Measurements from ENCODE around the gene NTN4. TPM values are rescaled to one million over a fixed set of nuclear protein-coding genes. Genes with fewer than 3 reads are reported as not detected.
"Not testable (repeated sequence)": the region's sequence is repeated elsewhere in the genome, so short reads cannot be mapped to it uniquely, and the experiment has no call there.

NTN4 gene
- total RNA-seq, 4 donors from 2014 or later, result 33.5 to 103 (median 51.5) TPM

DNA sequence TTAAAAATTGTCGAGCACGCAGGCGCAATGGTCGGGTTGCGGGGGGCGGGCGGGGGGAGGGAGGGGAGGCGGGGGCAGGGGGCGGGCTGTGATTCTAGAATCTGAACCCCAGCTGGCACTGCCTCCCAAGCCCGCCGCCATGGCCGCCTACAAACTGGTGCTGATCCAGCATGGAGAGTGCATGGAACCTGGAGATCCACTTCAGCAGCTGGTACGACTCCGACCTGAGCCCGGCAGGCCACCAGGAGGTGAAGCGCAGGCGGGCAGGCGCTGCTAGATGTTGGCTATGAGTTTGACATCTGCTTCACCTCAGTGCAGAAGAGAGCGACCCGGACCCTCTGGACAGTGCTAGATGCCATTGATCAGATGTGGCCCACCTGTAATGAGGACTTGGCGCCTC lies 118.4 kb downstream of the NTN4 start:
- TF ChIP-seq POLR2A (IDR thresholded peaks at IDR 0.05) (no peak), EP300 (IDR thresholded peaks at IDR 0.05) (no peak), POLR2AphosphoS5 (IDR thresholded peaks at IDR 0.05) (no peak)
- TF ChIP-seq, protein P1, sequence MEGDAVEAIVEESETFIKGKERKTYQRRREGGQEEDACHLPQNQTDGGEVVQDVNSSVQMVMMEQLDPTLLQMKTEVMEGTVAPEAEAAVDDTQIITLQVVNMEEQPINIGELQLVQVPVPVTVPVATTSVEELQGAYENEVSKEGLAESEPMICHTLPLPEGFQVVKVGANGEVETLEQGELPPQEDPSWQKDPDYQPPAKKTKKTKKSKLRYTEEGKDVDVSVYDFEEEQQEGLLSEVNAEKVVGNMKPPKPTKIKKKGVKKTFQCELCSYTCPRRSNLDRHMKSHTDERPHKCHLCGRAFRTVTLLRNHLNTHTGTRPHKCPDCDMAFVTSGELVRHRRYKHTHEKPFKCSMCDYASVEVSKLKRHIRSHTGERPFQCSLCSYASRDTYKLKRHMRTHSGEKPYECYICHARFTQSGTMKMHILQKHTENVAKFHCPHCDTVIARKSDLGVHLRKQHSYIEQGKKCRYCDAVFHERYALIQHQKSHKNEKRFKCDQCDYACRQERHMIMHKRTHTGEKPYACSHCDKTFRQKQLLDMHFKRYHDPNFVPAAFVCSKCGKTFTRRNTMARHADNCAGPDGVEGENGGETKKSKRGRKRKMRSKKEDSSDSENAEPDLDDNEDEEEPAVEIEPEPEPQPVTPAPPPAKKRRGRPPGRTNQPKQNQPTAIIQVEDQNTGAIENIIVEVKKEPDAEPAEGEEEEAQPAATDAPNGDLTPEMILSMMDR (IDR thresholded peaks at IDR 0.05), result no peak
- H3K27ac ChIP-seq, result no peak overlapping the region
- no peaks in the 10 kb centered on the region for H3K27me3 ChIP-seq
- peaks cover 0 to 21% (median 0%) of the 10 kb centered on the region in 3 donors for H3K4me1 ChIP-seq
- no peak overlapping the region for H3K4me3 ChIP-seq
- H3K9me3 ChIP-seq, result no peaks in the 10 kb centered on the region
- WGBS, 2 donors (ENCODE audit: low coverage in 1 of 2), result 80 to 100% methylated on average over 1 to 2 of the region's 21 CpGs
- peaks cover 0 to 35% of the 10 kb centered on the region in 2 donors for H3K36me3 ChIP-seq
- no peak for ATAC-seq

DNA sequence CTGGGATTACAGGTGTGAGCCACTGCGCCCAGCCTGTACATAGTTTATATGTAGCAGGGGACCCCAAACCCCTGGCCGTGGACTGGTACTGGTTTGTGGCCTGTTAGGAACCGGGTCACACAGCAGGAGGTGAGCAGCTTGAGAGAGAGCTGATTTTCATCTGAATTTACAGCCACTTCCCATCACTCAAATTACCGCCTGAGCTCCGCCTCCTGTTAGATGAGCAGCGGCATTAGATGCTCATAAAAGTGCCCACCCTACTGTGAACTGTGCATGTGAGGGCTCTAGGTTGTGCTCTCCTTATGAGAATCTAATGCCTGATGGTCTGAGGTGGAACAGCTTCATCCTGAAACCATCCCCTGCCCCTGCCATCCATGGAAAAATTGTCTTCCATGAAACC lies 119.3 kb downstream of the NTN4 start:
- no peak for ATAC-seq
- H3K27me3 ChIP-seq, result no peaks in the 10 kb centered on the region
- H3K4me3 ChIP-seq, result no peak overlapping the region
- no peak for TF ChIP-seq POLR2AphosphoS5 (IDR thresholded peaks at IDR 0.05)
- TF ChIP-seq, protein P1 (IDR thresholded peaks at IDR 0.05), result no peak
- no peak for TF ChIP-seq EP300 (IDR thresholded peaks at IDR 0.05)
- no peak for TF ChIP-seq POLR2A (IDR thresholded peaks at IDR 0.05)
- H3K4me1 ChIP-seq, result peaks cover 0 to 21% (median 0%) of the 10 kb centered on the region in 3 donors
- H3K27ac ChIP-seq, result no peak overlapping the region
- WGBS, 2 donors (ENCODE audit: low coverage in 1 of 2), result 90 to 100% methylated on average over 1 to 4 of the region's 6 CpGs
- H3K9me3 ChIP-seq, result no peaks in the 10 kb centered on the region
- peaks cover 0 to 35% of the 10 kb centered on the region in 2 donors for H3K36me3 ChIP-seq

DNA sequence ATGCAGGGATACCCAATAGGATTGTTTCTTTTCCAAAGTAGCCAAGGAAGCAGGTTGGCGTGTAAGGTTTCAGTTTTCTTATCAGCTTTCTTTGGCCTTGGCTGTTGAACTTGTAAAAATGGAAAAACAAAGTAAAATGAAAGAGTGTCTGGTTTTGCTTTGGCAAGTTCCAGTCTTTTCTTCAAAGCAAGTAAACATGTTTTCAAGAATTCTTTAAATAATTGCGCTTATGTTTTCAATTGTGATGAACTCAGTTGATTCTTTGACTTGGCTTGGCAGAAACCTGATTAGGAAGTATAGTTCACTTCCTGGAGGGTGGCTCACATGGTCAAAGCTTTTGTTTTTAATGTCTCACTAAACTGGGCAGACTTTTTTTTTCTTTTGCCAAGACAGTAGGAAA lies 127.0 kb downstream of the NTN4 start:
- Histone ChIP-seq H3K36me3 (peaks cover 0 to 16% of the 10 kb centered on the region in 2 donors), H3K4me3 (no peak overlapping the region), H3K27ac (no peak overlapping the region), H3K4me1 (no peaks in the 10 kb centered on the region), H3K27me3 (no peaks in the 10 kb centered on the region), H3K9me3 (no peaks in the 10 kb centered on the region)
- TF ChIP-seq EP300 (IDR thresholded peaks at IDR 0.05), result no peak
- TF ChIP-seq POLR2A (IDR thresholded peaks at IDR 0.05), result no peak
- TF ChIP-seq, protein P1 (IDR thresholded peaks at IDR 0.05), result no peak
- no peak for TF ChIP-seq POLR2AphosphoS5 (IDR thresholded peaks at IDR 0.05)
- no peak for ATAC-seq
- WGBS, 2 donors (ENCODE audit: low coverage in 1 of 2), result 83% methylated on average over 2 of the region's 2 CpGs

DNA sequence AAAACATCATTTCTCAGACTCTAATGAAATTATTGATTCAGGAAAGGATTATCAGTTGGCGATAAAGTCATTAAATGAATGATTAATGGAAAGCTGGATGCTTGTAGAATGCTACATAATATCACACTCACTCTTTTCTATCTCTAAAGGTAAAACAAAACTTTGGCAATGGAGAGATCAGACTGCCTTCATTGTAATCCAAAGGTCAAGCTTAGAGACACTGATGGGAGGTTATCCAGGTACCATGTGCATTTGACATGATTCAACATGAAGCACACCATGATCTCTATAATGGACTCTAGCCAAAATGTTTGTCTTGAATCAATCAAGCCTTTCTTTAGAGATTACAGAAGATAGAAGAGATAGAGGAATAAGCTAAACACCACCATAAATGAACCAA lies 129.2 kb downstream of the NTN4 start:
- Histone ChIP-seq H3K4me1 (no peaks in the 10 kb centered on the region), H3K27ac (no peak overlapping the region), H3K27me3 (no peaks in the 10 kb centered on the region), H3K9me3 (no peaks in the 10 kb centered on the region), H3K4me3 (no peak overlapping the region), H3K36me3 (peaks cover 0 to 14% of the 10 kb centered on the region in 2 donors)
- WGBS, 2 donors (ENCODE audit: low coverage in 1 of 2), result 90 to 92% methylated on average over 1 of the region's 1 CpG
- TF ChIP-seq POLR2A (IDR thresholded peaks at IDR 0.05) (no peak), POLR2AphosphoS5 (IDR thresholded peaks at IDR 0.05) (no peak), EP300 (IDR thresholded peaks at IDR 0.05) (no peak)
- TF ChIP-seq, protein P1 (IDR thresholded peaks at IDR 0.05), result no peak
- no peak for ATAC-seq

DNA sequence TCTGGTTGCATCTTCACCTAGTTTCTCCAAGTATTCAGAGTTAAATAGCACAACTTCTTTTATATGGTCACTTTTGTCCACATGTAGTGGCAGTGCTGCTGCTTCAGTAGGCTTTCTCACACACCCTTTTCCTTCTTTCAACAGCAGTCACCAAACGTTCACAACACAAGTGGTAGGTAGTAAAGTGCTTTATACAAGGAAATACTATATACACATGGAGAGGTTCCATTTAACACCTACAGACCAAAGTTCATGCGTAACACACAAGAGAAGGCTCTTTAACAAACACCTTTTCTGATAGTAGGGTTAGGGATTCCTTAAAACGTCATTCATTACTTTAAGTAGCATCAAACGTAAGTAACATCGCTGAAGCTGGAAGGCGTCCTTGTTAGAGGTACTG lies 132.2 kb downstream of the NTN4 start:
- Histone ChIP-seq H3K27ac (no peak overlapping the region), H3K4me3 (no peak overlapping the region), H3K4me1 (peaks cover 0 to 9% (median 0%) of the 10 kb centered on the region in 3 donors), H3K27me3 (no peaks in the 10 kb centered on the region), H3K9me3 (no peaks in the 10 kb centered on the region), H3K36me3 (peaks cover 0 to 4% of the 10 kb centered on the region in 2 donors)
- no peak for ATAC-seq
- 50 to 80% methylated on average over 6 of the region's 6 CpGs for WGBS, 2 donors (ENCODE audit: low coverage in 1 of 2)
- TF ChIP-seq EP300 (IDR thresholded peaks at IDR 0.05) (no peak), POLR2A (IDR thresholded peaks at IDR 0.05) (no peak), POLR2AphosphoS5 (IDR thresholded peaks at IDR 0.05) (no peak)
- TF ChIP-seq, protein P1 (IDR thresholded peaks at IDR 0.05), result no peak

- not testable (repeated sequence) for H3K9me3 ChIP-seq, H3K36me3 ChIP-seq, ATAC-seq, H3K27me3 ChIP-seq, H3K4me3 ChIP-seq
- H3K27ac ChIP-seq, result peak overlapping the region in 3 of 4 donors; percentile 16 to 67 (median 47)
- 94 to 96% methylated on average over 3 of the region's 3 CpGs for WGBS, 2 donors (ENCODE audit: low coverage in 1 of 2)
- H3K4me1 ChIP-seq, result peaks cover 0 to 21% (median 5%) of the 10 kb centered on the region in 3 donors
Observed at GRCh38 chr12:95654665-95655064, 135.9 kb downstream of the NTN4 start.
